IMR-90 (cell line): Measurements from ENCODE around the gene HOXD13. TPM values are rescaled to one million over a fixed set of nuclear protein-coding genes. Genes with fewer than 3 reads are reported as not detected.

ENCODE experiments used
- ATAC-seq: fragments of 200-7000 bp; cut with Tn5 transposase; 2 replicates; pipeline ENCODE4 v1.9.1; 2020; ENCODE audit warnings: low read depth, mild to moderate bottlenecking, moderate library complexity
- BruUV-seq: library from RNA; stranded (reverse); fragments of 400-500 nt; replicated peaks from 2 replicates; lab custom pipeline; 2021; lab: Mats Ljungman, UMichigan
- CTCF ChIA-PET: fragments of 300-600 bp; formaldehyde crosslinking; extraction: SDS; loops from one replicate; lab custom pipeline; 2021; ENCODE audit warnings: antibody characterized with exemption; lab: Yijun Ruan, JAX
- POLR2A ChIA-PET: fragments of 300-600 bp; sonication (Branson Sonifier 250); formaldehyde crosslinking; loops from one replicate; lab custom pipeline; 2022; ENCODE audit warnings: antibody characterized with exemption; ENCODE audit not compliant: unreplicated experiment; lab: Charles Lee
- DNase-seq: peaks from one replicate; pipeline ENCODE4 v3.0.0; 2013
- H2AFZ ChIP-seq: replicated peaks from 2 replicates; pipeline ENCODE3; 2013; ENCODE audit warnings: low read length, mild to moderate bottlenecking; ENCODE audit not compliant: poor library complexity
- H2AK5ac ChIP-seq: 2 replicates; pipeline ENCODE4 v1.6.1; 2013; ENCODE audit warnings: low read depth, low read length, inconsistent platforms
- H2AK9ac ChIP-seq: replicated peaks from 2 replicates; pipeline ENCODE3; 2013; ENCODE audit warnings: mild to moderate bottlenecking, low read depth, low read length, moderate library complexity; ENCODE audit not compliant: poor library complexity
- H2BK120ac ChIP-seq: 2 replicates; pipeline ENCODE4 v1.6.1; 2013; ENCODE audit warnings: low read depth, low read length, inconsistent platforms
- H2BK15ac ChIP-seq: 3 replicates; pipeline ENCODE4 v1.6.1; 2013; ENCODE audit warnings: low read depth, low read length, inconsistent platforms
- H2BK20ac ChIP-seq: 2 replicates; pipeline ENCODE4 v1.6.1; 2013; ENCODE audit warnings: low read depth, mild to moderate bottlenecking, inconsistent platforms, low read length, moderate library complexity
- H2BK5ac ChIP-seq: 2 replicates; pipeline ENCODE4 v1.6.1; 2013; ENCODE audit warnings: mild to moderate bottlenecking, low read depth, low read length, inconsistent platforms; ENCODE audit not compliant: poor library complexity, severe bottlenecking
- H3K14ac ChIP-seq: replicated peaks from 2 replicates; pipeline ENCODE4 v1.6.1; 2013; ENCODE audit warnings: low read depth, low read length, inconsistent platforms
- H3K18ac ChIP-seq: 2 replicates; pipeline ENCODE4 v1.6.1; 2013; ENCODE audit warnings: low read depth, low read length, control low read depth
- H3K23ac ChIP-seq: 2 replicates; pipeline ENCODE4 v1.6.1; 2013; ENCODE audit warnings: low read depth, low read length, inconsistent platforms
- H3K27ac ChIP-seq: 2 replicates; pipeline ENCODE4 v1.5.1; 2013; ENCODE audit warnings: mild to moderate bottlenecking, control low read depth, low read length; ENCODE audit not compliant: insufficient read depth
- H3K27me3 ChIP-seq: 2 replicates; pipeline ENCODE4 v1.6.1; 2013; ENCODE audit warnings: low read length; ENCODE audit not compliant: control insufficient read depth, insufficient read depth
- H3K36me3 ChIP-seq: 2 replicates; pipeline ENCODE4 v1.6.1; 2013; ENCODE audit warnings: low read length, mixed read lengths; ENCODE audit not compliant: control insufficient read depth, insufficient read depth
- H3K4ac ChIP-seq: 2 replicates; pipeline ENCODE4 v1.6.1; 2013; ENCODE audit warnings: low read depth, low read length, inconsistent platforms
- H3K4me1 ChIP-seq: 2 replicates; pipeline ENCODE4 v1.6.1; 2013; ENCODE audit warnings: low read length, mixed read lengths; ENCODE audit not compliant: control insufficient read depth, insufficient read depth
- H3K4me2 ChIP-seq: 2 replicates; pipeline ENCODE4 v1.6.1; 2013; ENCODE audit warnings: low read depth, mild to moderate bottlenecking, control low read depth, low read length, moderate library complexity
- H3K4me3 ChIP-seq: 2 replicates; pipeline ENCODE4 v1.5.1; 2013; ENCODE audit warnings: low read depth, mild to moderate bottlenecking, control low read depth, low read length, moderate library complexity; ENCODE audit not compliant: insufficient read depth
- H3K56ac ChIP-seq: 2 replicates; pipeline ENCODE4 v1.6.1; 2013; ENCODE audit warnings: low read length, inconsistent platforms; ENCODE audit not compliant: insufficient read depth; ENCODE audit errors: extremely low read depth
- H3K79me1 ChIP-seq, 2 experiments: 2 replicates each; pipeline ENCODE4 v1.6.1; 2013; ENCODE audit warnings: low read length in 2 of 2, inconsistent platforms in 1 of 2, low read depth in 1 of 2
- H3K9ac ChIP-seq: 2 replicates; pipeline ENCODE4 v1.6.1; 2013; ENCODE audit warnings: low read depth, low read length, control low read depth
- H3K9me1 ChIP-seq: 2 replicates; pipeline ENCODE4 v1.6.1; 2013; ENCODE audit warnings: low read length, inconsistent platforms; ENCODE audit not compliant: insufficient read depth
- H3K9me3 ChIP-seq: 2 replicates; pipeline ENCODE4 v1.6.1; 2013; ENCODE audit warnings: low read length; ENCODE audit not compliant: control insufficient read depth, insufficient read depth
- H4K20me1 ChIP-seq: 2 replicates; pipeline ENCODE4 v1.6.1; 2013; ENCODE audit warnings: low read length, inconsistent platforms; ENCODE audit not compliant: insufficient read depth
- H4K5ac ChIP-seq: 2 replicates; pipeline ENCODE4 v1.6.1; 2013; ENCODE audit warnings: mild to moderate bottlenecking, low read depth, low read length, control low read depth
- H4K8ac ChIP-seq, 2 experiments: 2 replicates each; pipeline ENCODE4 v1.6.1; 2013; ENCODE audit warnings: low read depth in 2 of 2, low read length in 2 of 2, control low read depth in 1 of 2, inconsistent platforms in 1 of 2
- H4K91ac ChIP-seq: 2 replicates; pipeline ENCODE4 v1.6.1; 2013; ENCODE audit warnings: low read depth, low read length, inconsistent platforms; ENCODE audit not compliant: insufficient read depth
- BHLHE40 ChIP-seq: fragments of 150-350 bp; IDR thresholded peaks from 2 replicates; pipeline ENCODE4 v1.6.1; 2016; ENCODE audit warnings: mild to moderate bottlenecking, low read depth, low read length
- CEBPB ChIP-seq: IDR thresholded peaks from 2 replicates; pipeline ENCODE4 v1.6.1; 2012; ENCODE audit warnings: low read depth, low read length, improper control_type of control experiment
- CHD1 ChIP-seq: IDR thresholded peaks from 2 replicates; pipeline ENCODE4 v1.6.1; 2012; ENCODE audit warnings: low read depth, low read length, improper control_type of control experiment
- FOS ChIP-seq: fragments of 150-350 bp; IDR thresholded peaks from 2 replicates; pipeline ENCODE4 v1.6.1; 2016; ENCODE audit warnings: low read depth, low read length
- MAFK ChIP-seq: IDR thresholded peaks from 2 replicates; pipeline ENCODE4 v1.6.1; 2012; ENCODE audit warnings: low read depth, low read length, improper control_type of control experiment
- MAZ ChIP-seq: IDR thresholded peaks from 2 replicates; pipeline ENCODE4 v1.6.1; 2012; ENCODE audit warnings: low read depth, mild to moderate bottlenecking, low read length, improper control_type of control experiment, moderate library complexity, borderline replicate concordance
- MXI1 ChIP-seq: IDR thresholded peaks from 2 replicates; pipeline ENCODE4 v1.6.1; 2012; ENCODE audit warnings: low read depth, mild to moderate bottlenecking, low read length, moderate library complexity, borderline replicate concordance
- NFE2L2 ChIP-seq: fragments of 150-350 bp; IDR thresholded peaks from 2 replicates; pipeline ENCODE4 v1.6.1; 2016; ENCODE audit warnings: low read depth, mild to moderate bottlenecking, low read length
- POLR2A ChIP-seq: IDR thresholded peaks from 2 replicates; pipeline ENCODE4 v1.6.1; 2012; ENCODE audit warnings: mild to moderate bottlenecking, low read depth, low read length
- RAD21 ChIP-seq: IDR thresholded peaks from 2 replicates; pipeline ENCODE4 v1.6.1; 2012; ENCODE audit warnings: low read length, improper control_type of control experiment
- RCOR1 ChIP-seq: IDR thresholded peaks from 2 replicates; pipeline ENCODE4 v1.6.1; 2012; ENCODE audit warnings: mild to moderate bottlenecking, low read length, improper control_type of control experiment; ENCODE audit not compliant: insufficient replicate concordance
- RFX5 ChIP-seq: IDR thresholded peaks from 2 replicates; pipeline ENCODE4 v1.8.0; 2012; ENCODE audit warnings: low read depth, mild to moderate bottlenecking, low read length, moderate library complexity
- SMC3 ChIP-seq: fragments of 150-350 bp; IDR thresholded peaks from 2 replicates; pipeline ENCODE4 v1.6.1; 2016; ENCODE audit warnings: low read depth, mild to moderate bottlenecking, antibody characterized with exemption, low read length, moderate library complexity
- WGBS, 2 experiments: methylation state at CpG; one replicate each; pipeline versions ENCODE4 v1.1.5 to v1.1.7; 2013; ENCODE audit warnings: missing lambda C conversion rate in 2 of 2; ENCODE audit not compliant: insufficient read length in 1 of 2; ENCODE audit errors: extremely low coverage in 2 of 2; 5-methylcytosine and 5-hydroxymethylcytosine counted together
- dilution Hi-C: fragments of 300-500 bp; cut with HindIII; formaldehyde crosslinking; loops from one replicate; pipeline ENCODE4 v1.14.3; 2018; ENCODE audit warnings: low sequenced_read_pairs; ENCODE audit not compliant: unreplicated experiment
- in situ Hi-C: fragments of 300-500 bp; cut with MboI; formaldehyde crosslinking; loops from 3 replicates; pipeline ENCODE4 v1.14.3; 2019; ENCODE audit warnings: low sequenced_read_pairs, inconsistent platforms, mixed read lengths
- intact Hi-C: fragments of 100-400 bp; cut with micrococcal nuclease; formaldehyde crosslinking; loops from 2 replicates; pipeline ENCODE4 v1.10.0; 2022
- polyA plus RNA-seq, 3 experiments: library from polyadenylated mRNA; depleted of rRNA; stranded (reverse); fragments of >200 nt; gene quantifications; 2 replicates each; pipeline ENCODE4 v1.2.3, GENCODE V29; 2012; ENCODE audit warnings: low replicate concordance in 1 of 3
- total RNA-seq: library from RNA; depleted of rRNA; stranded (reverse); fragments of >200 nt; gene quantifications from 2 replicates; pipeline ENCODE4 v1.2.3, GENCODE V29; 2012
- TF ChIP-seq, protein P1 (sequence below): fragments of 150-350 bp; IDR thresholded peaks from 2 replicates; pipeline ENCODE4 v1.6.1; 2016; ENCODE audit warnings: low read depth, mild to moderate bottlenecking, low read length, moderate library complexity, borderline replicate concordance

Gene HOXD13
- total and polyA plus RNA-seq, 2 of the 4 experiments (the other 2 are of a cell fraction): not detected

GRCh38 chr2:176092270-176093144 lies at the start of gene HOXD13 (continued):
- TF ChIP-seq, protein P1, sequence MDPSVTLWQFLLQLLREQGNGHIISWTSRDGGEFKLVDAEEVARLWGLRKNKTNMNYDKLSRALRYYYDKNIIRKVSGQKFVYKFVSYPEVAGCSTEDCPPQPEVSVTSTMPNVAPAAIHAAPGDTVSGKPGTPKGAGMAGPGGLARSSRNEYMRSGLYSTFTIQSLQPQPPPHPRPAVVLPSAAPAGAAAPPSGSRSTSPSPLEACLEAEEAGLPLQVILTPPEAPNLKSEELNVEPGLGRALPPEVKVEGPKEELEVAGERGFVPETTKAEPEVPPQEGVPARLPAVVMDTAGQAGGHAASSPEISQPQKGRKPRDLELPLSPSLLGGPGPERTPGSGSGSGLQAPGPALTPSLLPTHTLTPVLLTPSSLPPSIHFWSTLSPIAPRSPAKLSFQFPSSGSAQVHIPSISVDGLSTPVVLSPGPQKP: no peak
- no peak for TF ChIP-seq NFE2L2

- no peak overlapping the region for H3K4ac ChIP-seq
- ChIA-PET CTCF (no interaction called here), POLR2A (no interaction called here)
- dilution Hi-C loops: no loop called here
- H3K56ac ChIP-seq: no peak overlapping the region
- H3K4me2 ChIP-seq: no peak overlapping the region
- H2AK5ac ChIP-seq: no peak overlapping the region
- no peaks in the 10 kb centered on the region for H3K27me3 ChIP-seq
- DNase-seq: no peak
- H4K8ac ChIP-seq: no peak overlapping the region
- no peak overlapping the region for H3K23ac ChIP-seq
- H3K36me3 ChIP-seq: no peaks in the 10 kb centered on the region
- no peak overlapping the region for H3K9ac ChIP-seq
- no peak overlapping the region for H3K14ac ChIP-seq
- H4K5ac ChIP-seq: no peak overlapping the region
- no peak overlapping the region for H4K91ac ChIP-seq
- BruUV-seq: no TSS peak
- H4K20me1 ChIP-seq: no peaks in the 10 kb centered on the region
- no peak overlapping the region for H2AFZ ChIP-seq
- no peaks in the 10 kb centered on the region for H3K79me1 ChIP-seq
- no peak overlapping the region for H3K18ac ChIP-seq
- intact Hi-C loops: no loop called here
- no peak overlapping the region for H2BK15ac ChIP-seq
- H3K9me1 ChIP-seq: no peaks in the 10 kb centered on the region
- no peak overlapping the region for H2AK9ac ChIP-seq
- H2BK20ac ChIP-seq: no peak overlapping the region
- no peak overlapping the region for H3K4me3 ChIP-seq
- no peak overlapping the region for H3K27ac ChIP-seq
- no CpG with 5 or more reads among the region's 1 CpG for WGBS, 2 experiments
- no peak for ATAC-seq
- H3K9me3 ChIP-seq: no peaks in the 10 kb centered on the region
- no peak overlapping the region for H2BK120ac ChIP-seq
- in situ Hi-C loops: no loop called here
- no peak overlapping the region for H2BK5ac ChIP-seq
- no peaks in the 10 kb centered on the region for H3K4me1 ChIP-seq
- TF ChIP-seq SMC3 (no peak), NFE2L2 (no peak), CHD1 (no peak), MAFK (no peak), FOS (no peak), RFX5 (no peak), POLR2A (no peak), MXI1 (no peak), CEBPB (no peak), MAZ (no peak), BHLHE40 (no peak), RCOR1 (no peak), RAD21 (no peak)
- TF ChIP-seq, protein P1: no peak
Measured at GRCh38 chr2:176056406-176056805, 36.1 kb upstream of the HOXD13 start.
